Measurements from ENCODE around the gene CKAP4.

Gene CKAP4

DNA sequence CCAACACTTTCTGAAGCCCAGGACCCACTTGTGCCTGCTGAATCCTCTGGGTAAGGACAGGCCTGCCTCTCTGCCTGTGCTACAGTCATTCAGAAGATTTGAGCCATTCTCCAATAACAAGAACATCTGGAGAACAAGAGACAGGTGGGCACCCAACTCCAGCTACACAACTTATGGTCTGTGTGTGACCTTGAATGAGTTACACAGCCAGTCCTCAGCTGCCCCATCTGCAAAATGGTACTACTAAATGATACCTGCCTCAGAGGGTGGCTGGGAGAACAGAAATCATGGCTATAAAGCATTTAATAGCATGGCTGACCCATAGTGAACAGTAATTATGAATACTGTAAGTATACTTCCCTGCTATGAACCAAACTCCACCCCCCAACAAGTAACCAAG is 4.2 kb downstream of the CKAP4 start:
- in situ Hi-C loops (cut with MboI; ENCODE audit: low sequenced_read_pairs): no loop called here

DNA sequence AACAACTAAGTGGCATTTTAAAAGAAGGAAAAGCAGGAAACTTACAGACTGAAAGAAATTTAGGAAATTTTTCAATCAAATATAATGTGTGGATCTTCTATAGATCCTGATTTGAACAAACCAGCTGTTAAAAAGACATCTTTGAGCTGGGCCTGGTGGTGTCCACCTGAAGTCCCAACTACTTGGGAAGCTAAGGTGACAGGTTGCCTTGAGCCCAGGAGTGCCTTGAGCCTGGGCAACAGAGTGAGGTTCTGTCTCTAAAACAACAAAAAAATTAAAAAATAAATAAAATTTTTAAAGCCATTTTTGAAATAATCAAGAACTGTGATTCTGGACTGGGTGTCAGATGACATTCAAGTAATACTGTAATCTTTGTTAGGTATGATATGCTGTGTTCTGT is 7.0 kb downstream of the CKAP4 start:
- in situ Hi-C loops (cut with MboI; ENCODE audit: low sequenced_read_pairs): no loop called here

DNA sequence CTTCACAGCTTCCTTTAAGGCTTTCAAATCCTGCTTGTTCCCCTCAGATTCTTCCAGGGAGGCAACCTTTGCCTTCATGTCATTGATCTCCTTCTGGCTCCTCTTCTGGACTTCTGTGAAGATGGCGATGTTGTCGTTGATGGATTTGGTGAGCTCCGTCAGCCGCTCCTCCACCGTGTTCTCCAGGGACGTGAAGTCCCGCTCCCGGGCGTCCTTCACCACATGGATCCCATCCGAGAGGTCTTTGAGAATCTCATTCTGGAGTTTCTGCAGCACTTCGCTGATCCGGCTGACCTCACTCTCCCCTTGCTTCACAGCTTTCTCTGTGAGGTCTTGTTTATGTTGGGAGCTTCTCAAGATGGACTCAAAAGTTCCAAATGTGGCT is 7.9 kb downstream of the CKAP4 start:
- in situ Hi-C loops (cut with MboI; ENCODE audit: low sequenced_read_pairs): no loop called here

DNA sequence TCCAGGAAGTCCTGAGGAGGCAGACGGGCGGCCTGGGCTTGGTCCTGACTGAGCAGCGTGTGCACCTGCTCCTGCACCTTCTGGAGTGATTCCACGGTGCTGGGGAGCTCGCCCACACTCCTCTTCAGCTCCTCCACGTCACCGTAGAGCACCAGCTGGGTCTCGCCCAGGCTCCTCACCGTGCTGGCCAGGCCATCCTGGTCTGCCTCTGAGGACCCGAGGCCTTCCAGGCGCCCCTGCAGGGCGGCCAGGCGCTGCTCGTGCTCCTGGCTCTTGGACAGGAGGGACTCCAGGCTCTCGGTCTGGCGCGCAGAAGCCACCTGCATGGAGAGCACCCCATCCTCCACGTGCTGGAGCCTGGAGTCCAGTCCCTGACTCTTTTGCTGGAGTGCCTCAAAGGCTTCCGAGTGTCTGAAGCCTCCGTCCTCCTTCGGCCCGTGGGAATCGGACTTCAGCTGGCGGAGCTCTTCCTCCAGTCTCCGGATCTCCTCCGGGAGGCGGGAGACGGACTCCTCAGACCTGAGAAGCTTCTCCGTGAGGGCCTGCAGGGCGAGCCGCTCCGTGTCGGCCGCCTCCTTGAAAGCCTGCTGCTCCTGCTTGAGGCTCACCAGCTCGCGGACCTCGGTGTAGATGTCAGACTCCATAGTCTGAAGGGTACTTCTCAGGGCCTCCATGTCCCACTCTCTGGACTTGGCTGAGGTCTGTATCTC is 8.4 kb downstream of the CKAP4 start:
- in situ Hi-C loops (cut with MboI; ENCODE audit: low sequenced_read_pairs): no loop called here

DNA sequence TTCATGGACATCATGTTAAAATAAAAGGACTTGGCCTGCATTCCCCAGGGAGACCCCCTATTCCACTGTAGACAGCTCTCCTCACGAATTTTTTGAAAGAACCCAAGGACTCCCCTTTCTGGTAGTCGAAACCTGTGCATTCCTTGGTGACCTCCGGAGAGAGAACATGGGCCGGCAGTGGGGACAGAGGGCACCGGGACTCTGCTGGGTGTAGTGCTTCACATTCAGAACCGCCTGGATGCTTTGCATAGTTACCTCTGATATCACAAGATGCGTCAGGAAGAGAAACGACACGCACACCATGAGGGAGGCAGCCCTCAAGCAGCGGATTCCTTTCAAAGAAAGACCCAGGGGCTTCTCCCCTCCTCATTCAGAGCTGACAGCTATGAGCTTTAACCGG is 9.7 kb downstream of the CKAP4 start:
- in situ Hi-C loops (cut with MboI; ENCODE audit: low sequenced_read_pairs): no loop called here

DNA sequence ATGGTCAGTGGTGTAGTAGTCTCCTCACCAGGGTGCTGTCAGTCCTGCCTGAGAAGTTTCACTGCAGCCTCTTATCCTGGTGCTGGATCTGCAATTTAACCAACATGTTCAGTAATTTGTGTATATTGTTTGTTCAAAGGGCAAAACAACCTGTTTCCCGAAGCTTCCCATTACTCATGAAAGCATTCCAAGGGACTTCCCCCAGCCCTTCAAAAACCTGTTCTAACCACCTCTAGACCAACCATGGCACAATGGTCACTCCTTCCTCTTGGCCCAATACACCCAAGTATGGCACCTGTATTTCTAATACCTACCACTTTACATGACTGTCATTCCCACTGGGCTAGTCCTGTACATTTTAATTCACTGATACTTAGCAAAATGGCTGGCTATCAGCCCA is 12.1 kb downstream of the CKAP4 start:
- in situ Hi-C loops (cut with MboI; ENCODE audit: low sequenced_read_pairs): no loop called here

DNA sequence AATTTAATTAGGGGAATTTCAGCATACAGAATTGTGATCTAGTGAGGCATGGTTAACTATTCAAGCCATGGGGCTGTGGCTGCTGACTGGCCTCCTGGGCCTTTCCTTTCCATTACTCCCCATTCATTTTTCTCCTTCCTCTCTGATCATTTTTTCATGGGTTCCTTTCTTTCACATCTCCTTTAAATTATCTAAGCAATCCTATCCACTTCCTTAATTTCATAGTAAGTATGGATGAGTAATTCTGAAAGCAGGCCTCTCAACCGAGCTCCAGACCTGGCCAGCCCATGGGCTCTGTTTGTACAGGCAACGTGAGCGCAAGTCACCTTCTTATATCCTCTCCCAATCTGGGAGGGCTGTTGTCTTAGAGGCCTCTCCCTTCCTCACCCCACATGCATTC is 13.4 kb downstream of the CKAP4 start:
- in situ Hi-C loops (cut with MboI; ENCODE audit: low sequenced_read_pairs): no loop called here

DNA sequence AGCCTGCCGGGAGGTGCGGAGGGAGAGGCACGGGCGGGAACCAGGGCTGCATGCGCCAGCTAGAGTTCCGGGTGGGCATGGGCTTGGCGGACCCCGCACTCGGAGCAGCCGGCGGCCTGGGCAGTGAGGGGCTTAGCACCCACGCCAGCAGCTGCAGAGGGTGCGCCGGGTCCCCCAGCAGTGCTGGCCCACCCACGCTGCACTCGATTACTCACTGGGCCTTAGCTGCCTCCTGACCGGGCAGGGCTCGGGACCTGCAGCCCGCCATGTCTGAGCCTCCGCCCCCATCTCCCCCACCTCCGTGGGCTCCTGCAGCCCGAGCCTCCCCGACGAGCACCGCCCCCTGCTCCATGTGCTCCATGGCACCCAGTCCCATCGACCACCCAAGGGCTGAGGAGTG is 14.8 kb downstream of the CKAP4 start:
- in situ Hi-C loops (cut with MboI; ENCODE audit: low sequenced_read_pairs): no loop called here

DNA sequence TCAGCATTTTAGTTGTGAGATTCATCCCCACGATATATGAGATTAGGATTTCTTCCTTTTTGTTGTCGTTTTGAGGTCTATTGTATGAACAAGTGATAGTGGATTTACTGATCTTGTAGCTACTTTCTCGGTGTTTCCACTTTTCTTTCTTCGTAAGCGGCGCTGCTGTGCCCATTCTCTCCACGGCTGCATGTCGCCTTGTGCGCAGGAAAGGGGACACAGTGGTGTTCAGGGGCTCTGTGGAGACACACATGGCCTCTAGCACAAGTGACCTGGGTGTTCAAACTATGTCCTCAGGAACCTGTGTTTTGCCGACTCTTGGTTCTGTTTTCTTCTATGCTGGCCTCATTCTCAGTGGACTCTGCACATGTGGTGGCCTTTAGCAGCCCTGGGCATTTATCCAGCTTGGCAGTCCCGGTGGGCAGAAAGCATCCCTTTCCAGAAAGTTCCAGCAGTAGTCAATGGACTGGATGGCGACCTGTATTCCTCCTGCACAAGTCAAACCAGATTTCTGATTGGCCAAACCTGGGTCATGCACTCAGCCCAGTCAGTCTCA is 18.7 kb downstream of the CKAP4 start:
- in situ Hi-C loops (cut with MboI; ENCODE audit: low sequenced_read_pairs): no loop called here

DNA sequence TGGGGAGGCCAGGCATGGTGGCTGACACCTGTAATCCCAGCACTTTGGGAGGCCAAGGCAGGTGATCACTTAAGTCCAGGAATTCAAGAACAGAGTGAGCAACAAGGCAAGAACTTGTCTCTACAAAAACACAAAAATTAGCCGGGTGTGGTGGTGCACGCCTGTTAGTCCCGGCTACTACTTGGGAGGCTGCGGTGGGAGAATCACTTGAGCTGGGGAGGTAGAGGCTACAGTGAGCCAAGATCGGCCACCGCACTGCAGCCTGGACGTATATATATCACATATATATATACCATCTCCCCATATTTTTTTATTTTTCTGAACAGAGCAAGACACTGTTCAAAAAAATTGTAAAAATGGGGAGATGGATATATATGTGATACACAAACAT is 19.5 kb downstream of the CKAP4 start:
- in situ Hi-C loops (cut with MboI; ENCODE audit: low sequenced_read_pairs): no loop called here

DNA sequence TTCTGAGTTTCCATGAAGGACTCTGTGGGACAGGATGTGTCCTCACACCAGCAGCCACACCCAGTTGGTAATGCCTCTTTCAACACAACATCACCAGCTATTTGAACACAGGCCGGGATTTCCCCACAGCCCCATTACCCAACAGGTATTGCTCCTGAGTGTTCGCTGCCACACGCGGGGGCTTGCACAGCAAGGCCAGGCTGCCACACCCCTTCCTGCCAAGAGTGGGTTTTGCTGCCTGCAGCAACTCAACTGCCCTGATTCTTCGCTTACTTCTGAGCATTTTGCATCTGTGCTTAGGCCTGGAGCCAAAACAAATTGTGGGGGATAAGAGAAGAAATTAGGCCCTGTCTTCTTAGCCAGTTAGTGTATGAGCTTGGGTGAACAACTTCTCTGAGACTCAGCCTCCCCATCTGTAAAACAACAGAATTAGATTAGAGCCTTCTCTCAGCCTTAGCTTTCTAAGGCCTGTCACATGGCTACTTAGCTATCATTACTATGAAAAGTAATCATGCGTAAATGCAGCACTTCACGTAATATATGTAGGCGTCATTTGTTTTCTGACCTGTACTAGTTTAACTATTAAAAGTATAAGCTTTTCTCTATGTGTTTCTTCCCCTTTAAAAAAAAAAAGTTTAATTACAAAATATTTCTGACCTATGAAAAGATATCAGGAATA is 20.0 kb downstream of the CKAP4 start:
- in situ Hi-C loops (cut with MboI; ENCODE audit: low sequenced_read_pairs): no loop called here

DNA sequence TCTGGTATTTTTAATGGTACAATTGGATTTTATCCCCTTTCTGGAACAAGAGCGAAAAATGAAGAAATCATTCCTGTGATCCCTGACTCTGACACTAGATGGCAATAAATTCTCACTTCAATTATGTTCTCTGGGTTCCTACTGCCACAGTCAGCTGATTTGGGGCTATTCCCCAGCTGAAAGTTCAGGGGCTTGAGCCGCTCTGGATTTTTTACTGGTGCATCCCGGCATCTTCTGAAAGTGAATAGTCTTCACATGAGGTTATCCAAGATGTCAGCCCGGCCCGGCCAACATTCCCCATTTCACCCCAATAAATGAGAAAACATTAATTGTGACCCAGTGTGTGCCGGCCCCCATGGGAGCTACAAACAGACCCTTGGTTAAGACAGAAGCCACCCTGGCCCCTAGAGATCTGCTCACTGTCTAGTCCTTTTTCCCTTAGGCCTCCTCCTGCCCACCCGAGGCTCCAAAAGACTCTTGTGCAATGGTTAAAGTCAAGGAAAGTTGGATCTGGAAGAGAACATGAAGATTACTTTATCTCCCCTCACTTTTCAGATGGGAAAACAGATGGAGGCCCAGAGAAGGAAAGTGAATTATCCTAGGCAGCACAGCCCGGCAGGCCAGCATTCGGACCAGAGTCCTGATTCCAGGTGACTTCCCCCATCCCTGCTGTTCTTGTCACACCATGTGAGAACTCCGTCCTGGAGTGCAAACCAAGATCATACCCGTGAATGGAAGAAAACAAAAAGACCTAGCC is 20.8 kb downstream of the CKAP4 start:
- in situ Hi-C loops (cut with MboI; ENCODE audit: low sequenced_read_pairs): no loop called here

DNA sequence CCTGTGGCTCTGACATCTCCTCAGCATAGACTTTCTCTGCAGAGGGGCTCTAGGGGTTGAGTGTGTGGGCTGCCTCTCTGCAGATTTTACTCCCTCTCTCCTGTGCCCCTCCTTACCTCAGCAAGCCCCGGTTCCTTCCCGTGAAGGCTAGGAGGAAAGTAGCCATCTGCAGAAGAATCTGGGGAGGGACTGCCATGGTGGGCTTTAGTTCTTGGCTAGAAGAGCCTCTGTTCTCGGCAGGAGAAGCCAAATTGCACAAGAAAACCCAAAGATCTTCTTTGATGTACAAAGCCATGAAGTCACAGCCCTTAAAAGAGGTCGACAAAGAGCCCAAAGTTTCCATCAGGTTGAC is 23.5 kb downstream of the CKAP4 start:
- in situ Hi-C loops (cut with MboI; ENCODE audit: low sequenced_read_pairs): no loop called here

DNA sequence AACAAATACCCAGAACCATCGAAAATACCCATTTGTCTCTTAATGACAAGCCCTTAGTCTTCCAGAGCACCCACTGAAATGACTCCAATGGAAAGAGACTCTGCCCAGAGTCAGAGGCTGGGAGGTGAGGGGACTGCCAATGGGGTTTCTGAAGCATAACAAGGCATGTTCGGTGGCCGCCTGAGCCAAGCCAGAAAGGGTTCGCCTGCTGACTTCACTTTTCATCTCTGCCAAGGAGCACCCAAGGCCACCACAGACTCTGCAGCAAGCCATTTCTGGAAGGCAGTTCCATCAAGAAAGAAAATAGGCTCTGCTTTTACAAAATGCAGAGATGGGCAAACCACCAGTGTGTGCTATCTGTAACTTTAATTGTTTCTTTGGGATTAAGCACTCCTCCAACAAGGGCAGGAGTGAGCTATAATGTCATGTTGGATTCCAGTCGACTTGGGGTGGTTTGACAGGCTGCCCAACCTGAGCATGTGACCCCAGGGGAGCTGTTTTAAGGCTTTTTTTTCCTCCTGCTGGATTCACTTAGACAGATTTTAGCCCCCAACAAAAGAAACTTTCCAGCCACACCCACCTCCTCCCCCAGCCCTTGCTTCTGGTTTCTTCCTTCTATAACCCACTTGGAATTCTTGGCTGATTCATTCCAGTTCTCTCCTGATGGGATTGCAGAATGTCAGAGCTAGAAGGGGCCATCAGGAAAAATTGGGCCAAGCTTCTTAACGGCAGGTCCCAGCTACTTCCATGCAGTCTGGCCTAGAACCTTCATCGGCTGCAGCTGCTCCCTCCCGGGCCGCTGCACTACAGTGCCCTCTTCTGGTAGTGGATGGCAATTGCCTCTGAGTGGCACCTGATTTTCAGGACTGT is 24.1 kb downstream of the CKAP4 start:
- in situ Hi-C loops (cut with MboI; ENCODE audit: low sequenced_read_pairs): no loop called here

DNA sequence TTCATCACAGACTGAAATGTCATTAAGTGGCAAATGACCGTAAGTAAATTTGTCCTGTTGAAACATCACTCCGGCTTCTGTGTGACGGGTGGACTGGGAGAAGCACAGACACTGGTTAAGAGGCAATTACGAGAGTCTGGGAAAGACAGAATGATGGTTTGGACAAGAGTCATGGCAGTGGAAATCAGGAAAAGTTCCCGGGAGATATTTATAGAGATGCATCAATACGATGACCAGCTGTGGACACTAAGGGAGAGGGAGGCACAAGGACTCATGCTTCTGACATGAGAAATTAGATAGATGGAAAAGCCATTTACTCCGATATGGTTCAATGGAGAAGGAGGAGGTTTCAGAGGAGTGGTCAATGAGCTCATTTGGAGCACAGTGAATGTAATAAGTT is 27.3 kb downstream of the CKAP4 start:
- in situ Hi-C loops (cut with MboI; ENCODE audit: low sequenced_read_pairs): no loop called here

DNA sequence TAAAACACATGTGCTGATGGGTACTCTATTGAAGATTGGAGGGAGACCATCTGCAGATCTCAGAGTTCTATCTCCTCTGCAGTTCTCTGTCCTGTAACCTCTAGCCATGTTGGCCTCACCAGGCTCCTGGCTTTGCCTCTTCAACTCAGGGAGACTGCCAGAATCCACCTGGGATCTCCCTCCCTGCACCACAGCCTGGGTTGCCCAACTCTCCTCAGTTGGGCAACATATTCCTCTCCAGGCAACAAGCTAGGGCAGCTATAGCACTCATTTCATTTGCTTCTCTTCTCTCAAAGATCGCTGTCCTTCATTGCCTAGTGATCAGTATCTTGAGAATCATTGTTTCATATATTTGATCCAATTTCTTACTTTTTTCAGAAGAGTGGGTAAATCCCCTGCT is 28.8 kb downstream of the CKAP4 start:
- in situ Hi-C loops (cut with MboI; ENCODE audit: low sequenced_read_pairs): no loop called here

DNA sequence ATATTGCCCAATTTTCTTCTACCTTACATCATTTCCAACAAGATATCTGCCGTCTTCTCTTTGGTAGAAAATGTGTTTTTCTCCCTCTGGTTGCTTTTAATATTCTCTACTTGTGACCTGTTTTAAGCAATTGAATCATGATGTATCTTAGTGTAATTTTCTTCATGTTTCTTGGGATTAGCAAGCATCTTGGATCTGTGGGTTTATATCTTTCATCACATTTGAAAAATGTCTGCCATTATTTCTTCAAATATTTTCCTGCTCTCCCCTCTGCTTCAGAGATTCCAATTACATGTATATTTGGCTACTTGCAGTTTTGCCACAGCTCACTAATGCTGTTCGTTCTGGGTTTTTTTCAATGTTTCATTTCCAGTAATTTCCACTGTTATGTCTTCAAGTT is 30.1 kb downstream of the CKAP4 start:
- in situ Hi-C loops (cut with MboI; ENCODE audit: low sequenced_read_pairs): no loop called here

DNA sequence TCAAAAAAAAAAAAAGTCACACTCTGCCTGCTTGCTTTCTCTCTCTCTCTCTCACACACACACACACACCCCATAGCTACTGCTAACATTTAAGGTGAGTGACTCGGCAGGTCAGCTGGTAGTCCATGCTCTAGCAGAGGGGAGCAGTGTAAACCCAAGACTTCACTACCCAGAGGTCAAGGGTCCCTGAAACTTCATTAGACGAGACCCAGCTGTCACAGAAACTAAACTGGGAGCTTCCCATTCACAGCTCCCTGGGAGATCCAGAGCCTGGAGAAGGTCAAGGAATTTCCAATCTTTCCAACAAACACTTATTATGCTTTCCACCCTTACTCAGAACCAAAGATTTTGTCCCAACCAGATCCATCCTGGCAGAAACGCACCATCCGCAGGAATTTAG is 33.2 kb downstream of the CKAP4 start:
- in situ Hi-C loops (cut with MboI; ENCODE audit: low sequenced_read_pairs): no loop called here

DNA sequence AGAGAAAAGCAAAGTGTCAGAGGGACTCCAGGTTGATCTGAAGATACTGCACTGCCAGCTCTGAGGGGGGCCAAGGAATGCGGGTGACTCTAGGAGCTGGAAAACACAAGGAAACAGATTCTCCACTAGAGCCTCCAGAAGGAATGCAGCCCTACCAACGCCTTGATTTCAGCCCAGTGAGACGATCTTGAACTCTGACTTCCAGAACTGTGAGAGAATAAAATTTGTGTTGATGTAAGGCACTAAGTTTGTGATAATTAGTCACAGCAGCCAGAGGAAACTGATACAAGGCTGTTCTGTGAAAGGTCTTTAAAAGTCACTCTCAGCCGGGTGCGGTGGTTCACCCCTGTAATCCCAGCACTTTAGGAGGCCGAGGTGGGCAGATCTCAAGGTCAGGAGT is 34.2 kb downstream of the CKAP4 start:
- in situ Hi-C loops (cut with MboI; ENCODE audit: low sequenced_read_pairs): no loop called here

DNA sequence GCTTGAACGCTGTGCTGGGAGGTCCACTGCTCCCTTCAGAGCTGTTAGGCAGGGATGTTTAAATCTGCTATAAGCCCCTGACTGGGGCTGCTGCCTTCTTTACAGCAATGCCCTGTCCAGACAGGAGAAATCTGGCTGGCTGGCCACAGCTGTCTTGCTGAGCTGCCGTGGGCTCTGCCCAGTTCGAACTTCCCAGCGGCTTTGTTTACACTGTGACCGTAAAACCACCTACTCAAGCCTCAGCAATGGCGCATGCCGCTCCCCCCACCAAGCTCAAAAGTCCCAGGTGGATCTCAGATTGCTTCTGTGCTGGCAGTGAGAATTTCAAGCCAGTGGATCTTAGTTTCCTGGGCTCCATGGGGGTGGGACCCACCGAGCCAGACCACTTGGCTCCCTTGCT is 35.8 kb downstream of the CKAP4 start:
- in situ Hi-C loops (cut with MboI; ENCODE audit: low sequenced_read_pairs): no loop called here
